H9 (cell line): Measurements from ENCODE around the gene DIPK1B. TPM values are rescaled to one million over a fixed set of nuclear protein-coding genes. Genes with fewer than 3 reads are reported as not detected.

Experiments
- DNase-seq: peaks from one replicate; pipeline ENCODE4 v3.0.0-alpha.2; 2017
- H2AFZ ChIP-seq: one replicate; pipeline ENCODE4 v1.6.1; 2013; ENCODE audit warnings: mild to moderate bottlenecking, low read length, control low read depth, moderate library complexity
- H2AK5ac ChIP-seq: 2 replicates; pipeline ENCODE4 v1.6.1; 2013; ENCODE audit warnings: low read length, control low read depth, mixed read lengths; ENCODE audit not compliant: insufficient read length
- H2BK120ac ChIP-seq: one replicate; pipeline ENCODE4 v1.6.1; 2013; ENCODE audit warnings: low read depth, mild to moderate bottlenecking, low read length, control low read depth, inconsistent platforms; ENCODE audit not compliant: poor library complexity, severe bottlenecking
- H2BK12ac ChIP-seq: 2 replicates; pipeline ENCODE4 v1.6.1; 2013; ENCODE audit warnings: low read length, control low read depth, mixed read lengths, low read depth; ENCODE audit not compliant: insufficient read length
- H2BK15ac ChIP-seq: 2 replicates; pipeline ENCODE4 v1.6.1; 2013; ENCODE audit warnings: low read depth, low read length, control low read depth
- H2BK20ac ChIP-seq: one replicate; pipeline ENCODE4 v1.6.1; 2013; ENCODE audit warnings: low read depth, mild to moderate bottlenecking, low read length, control low read depth, inconsistent platforms; ENCODE audit not compliant: poor library complexity, severe bottlenecking
- H2BK5ac ChIP-seq: 2 replicates; pipeline ENCODE4 v1.6.1; 2013; ENCODE audit warnings: low read length, control low read depth, mixed read lengths; ENCODE audit not compliant: insufficient read length
- H3K14ac ChIP-seq: 2 replicates; pipeline ENCODE4 v1.6.1; 2013; ENCODE audit warnings: low read length, control low read depth; ENCODE audit not compliant: insufficient read depth
- H3K18ac ChIP-seq: 2 replicates; pipeline ENCODE4 v1.6.1; 2013; ENCODE audit warnings: low read depth, mild to moderate bottlenecking, mixed read lengths, low read length, control low read depth; ENCODE audit not compliant: insufficient read length
- H3K23ac ChIP-seq: 2 replicates; pipeline ENCODE4 v1.6.1; 2013; ENCODE audit warnings: low read length, control low read depth, mixed read lengths, low read depth; ENCODE audit not compliant: insufficient read length
- H3K23me2 ChIP-seq: 2 replicates; pipeline ENCODE4 v1.6.1; 2013; ENCODE audit warnings: low read depth, mild to moderate bottlenecking, mixed read lengths, low read length, control low read depth; ENCODE audit not compliant: insufficient read length, poor library complexity, severe bottlenecking
- H3K27ac ChIP-seq: 2 replicates; pipeline ENCODE4 v1.5.1; 2013; ENCODE audit warnings: low read length, control low read depth, mixed read lengths, low read depth; ENCODE audit not compliant: insufficient read length
- H3K27me3 ChIP-seq: 2 replicates; pipeline ENCODE4 v1.6.1; 2013; ENCODE audit warnings: low read length, control low read depth, inconsistent platforms; ENCODE audit not compliant: insufficient read depth
- H3K4ac ChIP-seq: 2 replicates; pipeline ENCODE4 v1.6.1; 2013; ENCODE audit warnings: low read depth, mild to moderate bottlenecking, control low read depth, inconsistent platforms, low read length, moderate library complexity
- H3K4me1 ChIP-seq: 2 replicates; pipeline ENCODE4 v1.6.1; 2013; ENCODE audit warnings: low read length, control low read depth, inconsistent platforms; ENCODE audit not compliant: insufficient read depth
- H3K4me2 ChIP-seq: 2 replicates; pipeline ENCODE4 v1.6.1; 2013; ENCODE audit warnings: low read length, control low read depth, mixed read lengths; ENCODE audit not compliant: insufficient read length, insufficient read depth
- H3K56ac ChIP-seq: 2 replicates; pipeline ENCODE4 v1.6.1; 2013; ENCODE audit warnings: low read depth, mild to moderate bottlenecking, mixed read lengths, low read length, control low read depth; ENCODE audit not compliant: insufficient read length
- H3K79me1 ChIP-seq: 2 replicates; pipeline ENCODE4 v1.6.1; 2013; ENCODE audit warnings: low read depth, mild to moderate bottlenecking, moderate library complexity, low read length, control low read depth, inconsistent platforms; ENCODE audit not compliant: insufficient read depth, poor library complexity, severe bottlenecking
- H3K79me2 ChIP-seq: 2 replicates; pipeline ENCODE4 v1.6.1; 2013; ENCODE audit warnings: low read length, control low read depth, inconsistent platforms; ENCODE audit not compliant: insufficient read depth
- H3K9ac ChIP-seq: 2 replicates; pipeline ENCODE4 v1.6.1; 2013; ENCODE audit warnings: low read length, control low read depth, mixed read lengths; ENCODE audit not compliant: insufficient read length; ENCODE audit errors: extremely low read depth
- H3K9me3 ChIP-seq: one replicate; pipeline ENCODE4 v1.6.1; 2013; ENCODE audit warnings: low read depth, low read length, inconsistent platforms; ENCODE audit not compliant: control insufficient read depth
- H3T11ph ChIP-seq: one replicate; pipeline ENCODE4 v1.6.1; 2013; ENCODE audit warnings: mild to moderate bottlenecking, low read length, control low read depth, inconsistent platforms
- H4K20me1 ChIP-seq: one replicate; pipeline ENCODE4 v1.6.1; 2013; ENCODE audit not compliant: control insufficient read depth, insufficient read length, insufficient read depth
- H4K5ac ChIP-seq: 2 replicates; pipeline ENCODE4 v1.6.1; 2013; ENCODE audit warnings: low read depth, mild to moderate bottlenecking, mixed read lengths, low read length, control low read depth; ENCODE audit not compliant: insufficient read length
- H4K8ac ChIP-seq: replicated peaks from 2 replicates; pipeline ENCODE4 v1.6.1; 2013; ENCODE audit warnings: low read length, control low read depth, mixed read lengths, low read depth; ENCODE audit not compliant: insufficient read length
- H4K91ac ChIP-seq: 2 replicates; pipeline ENCODE4 v1.6.1; 2013; ENCODE audit warnings: low read depth, mild to moderate bottlenecking, moderate library complexity, mixed read lengths, low read length, control low read depth; ENCODE audit not compliant: insufficient read length
- H3K27ac Mint-ChIP-seq, 3 experiments: 2 replicates in 2 of 3; 3 replicates in 1 of 3; pipeline ENCODE4 v1.8.0; 2020 to 2021; ENCODE audit warnings: mixed read lengths in 3 of 3, mild to moderate bottlenecking in 1 of 3, moderate library complexity in 1 of 3
- H3K27me3 Mint-ChIP-seq: 2 replicates; pipeline ENCODE4 v1.8.0; 2021; ENCODE audit warnings: low read depth, mild to moderate bottlenecking, moderate library complexity, mixed read lengths
- H3K36me3 Mint-ChIP-seq, 3 experiments: 2 replicates in 2 of 3; 3 replicates in 1 of 3; pipeline ENCODE4 v1.8.0; 2020 to 2021; ENCODE audit warnings: low read depth in 3 of 3, mixed read lengths in 3 of 3; ENCODE audit not compliant: insufficient read depth in 1 of 3
- H3K4me1 Mint-ChIP-seq, 2 experiments: 2 replicates each; pipeline ENCODE4 v1.8.0; 2020; ENCODE audit warnings: mixed read lengths in 2 of 2
- H3K4me3 Mint-ChIP-seq, 2 experiments: 2 replicates in 1 of 2; 3 replicates in 1 of 2; pipeline ENCODE4 v1.8.0; 2020 to 2021; ENCODE audit warnings: mild to moderate bottlenecking in 2 of 2, mixed read lengths in 2 of 2, moderate library complexity in 1 of 2
- H3K9me3 Mint-ChIP-seq, 2 experiments: 2 replicates in 1 of 2; 3 replicates in 1 of 2; pipeline ENCODE4 v1.8.0; 2020; ENCODE audit warnings: mild to moderate bottlenecking in 2 of 2, mixed read lengths in 2 of 2, moderate library complexity in 1 of 2
- WGBS: extraction: QIAGEN DNeasy Blood & Tissue Kit; methylation state at CpG from one replicate; pipeline ENCODE4 v1.1.7; 2013; ENCODE audit warnings: missing lambda C conversion rate, low lambda C conversion rate, mixed read lengths; ENCODE audit not compliant: insufficient read length; ENCODE audit errors: extremely low coverage; 5-methylcytosine and 5-hydroxymethylcytosine counted together
- total RNA-seq: library from RNA; stranded (reverse); gene quantifications from 2 replicates; pipeline ENCODE4 v1.2.1, GENCODE V29; 2021
- TF ChIP-seq, protein P1 (sequence below): fragments of 200-600 bp; sonication (generic); conservative IDR thresholded peaks from 3 replicates; pipeline ENCODE4 v1.8.0; 2021; ENCODE audit warnings: antibody characterized with exemption, mild to moderate bottlenecking

DIPK1B gene
- total RNA-seq, 1 experiment from 2014 or later: 40.3 TPM

- TF ChIP-seq, protein P1, sequence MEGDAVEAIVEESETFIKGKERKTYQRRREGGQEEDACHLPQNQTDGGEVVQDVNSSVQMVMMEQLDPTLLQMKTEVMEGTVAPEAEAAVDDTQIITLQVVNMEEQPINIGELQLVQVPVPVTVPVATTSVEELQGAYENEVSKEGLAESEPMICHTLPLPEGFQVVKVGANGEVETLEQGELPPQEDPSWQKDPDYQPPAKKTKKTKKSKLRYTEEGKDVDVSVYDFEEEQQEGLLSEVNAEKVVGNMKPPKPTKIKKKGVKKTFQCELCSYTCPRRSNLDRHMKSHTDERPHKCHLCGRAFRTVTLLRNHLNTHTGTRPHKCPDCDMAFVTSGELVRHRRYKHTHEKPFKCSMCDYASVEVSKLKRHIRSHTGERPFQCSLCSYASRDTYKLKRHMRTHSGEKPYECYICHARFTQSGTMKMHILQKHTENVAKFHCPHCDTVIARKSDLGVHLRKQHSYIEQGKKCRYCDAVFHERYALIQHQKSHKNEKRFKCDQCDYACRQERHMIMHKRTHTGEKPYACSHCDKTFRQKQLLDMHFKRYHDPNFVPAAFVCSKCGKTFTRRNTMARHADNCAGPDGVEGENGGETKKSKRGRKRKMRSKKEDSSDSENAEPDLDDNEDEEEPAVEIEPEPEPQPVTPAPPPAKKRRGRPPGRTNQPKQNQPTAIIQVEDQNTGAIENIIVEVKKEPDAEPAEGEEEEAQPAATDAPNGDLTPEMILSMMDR: no peak
- no CpG with 5 or more reads among the region's 11 CpGs for WGBS
- H3K4me3 Mint-ChIP-seq: no peak overlapping the region
Measured at GRCh38 chr9:136674786-136675349, 37.5 kb upstream of the DIPK1B start.

More at GRCh38 chr9:136674786-136675349, 37.5 kb upstream of the DIPK1B start:
- no peak overlapping the region for H2BK12ac ChIP-seq
- no peak overlapping the region for H3K14ac ChIP-seq
- H3K18ac ChIP-seq: no peak overlapping the region
- no peak overlapping the region for H4K8ac ChIP-seq
- Mint-ChIP-seq H3K9me3 (no peaks in the 10 kb centered on the region), H3K27me3 (peaks cover 1% of the 10 kb centered on the region; the same call in 1 of the 2 replicates), H3K27ac (peak overlapping the region; percentile 70 to 79 (median 77); a peak in 2 of 7 replicates), H3K4me1 (peaks cover 2 to 6% of the 10 kb centered on the region in 2 experiments), H3K36me3 (peaks cover 0 to 5% (median 0%) of the 10 kb centered on the region in 3 experiments; a peak in 4 of 7 replicates)
- H3K79me1 ChIP-seq: no peaks in the 10 kb centered on the region
- H2AK5ac ChIP-seq: no peak overlapping the region
- no peaks in the 10 kb centered on the region for H3K9me3 ChIP-seq
- H2BK120ac ChIP-seq: no peak overlapping the region
- H2BK20ac ChIP-seq: no peak overlapping the region
- H3K4ac ChIP-seq: no peak overlapping the region
- H4K20me1 ChIP-seq: no peaks in the 10 kb centered on the region
- H3K4me1 ChIP-seq: no peaks in the 10 kb centered on the region
- no peak overlapping the region for H3K9ac ChIP-seq
- H4K91ac ChIP-seq: no peak overlapping the region
- no peaks in the 10 kb centered on the region for H3K27me3 ChIP-seq
- no peaks in the 10 kb centered on the region for H3K79me2 ChIP-seq
- DNase-seq: no peak
- H2BK5ac ChIP-seq: no peak overlapping the region
- H3K56ac ChIP-seq: no peak overlapping the region
- H2AFZ ChIP-seq: no peak overlapping the region
- H2BK15ac ChIP-seq: no peak overlapping the region
- no peak overlapping the region for H3T11ph ChIP-seq
- H3K4me2 ChIP-seq: no peak overlapping the region
- H4K5ac ChIP-seq: no peak overlapping the region
- H3K27ac ChIP-seq: no peak overlapping the region
- H3K23me2 ChIP-seq: no peaks in the 10 kb centered on the region
- H3K23ac ChIP-seq: no peak overlapping the region
